GM12878 (cell line): Measurements from ENCODE around the gene ADAM19. TPM values are rescaled to one million over a fixed set of nuclear protein-coding genes. Genes with fewer than 3 reads are reported as not detected.

ENCODE experiments used
- ATAC-seq: fragments of 200-7000 bp; cut with Tn5 transposase; 3 replicates; pipeline ENCODE4 v1.9.1; 2020; ENCODE audit warnings: mild to moderate bottlenecking, moderate library complexity
- BruUV-seq: library from RNA; stranded (reverse); fragments of 400-500 nt; replicated peaks from 2 replicates; lab custom pipeline; 2021; lab: Mats Ljungman, UMichigan
- CTCF ChIA-PET: fragments of 300-600 bp; sonication (Branson Sonifier 250); formaldehyde crosslinking; extraction: SDS; loops from one replicate; lab custom pipeline; 2021; ENCODE audit warnings: inconsistent platforms; lab: Yijun Ruan, JAX
- POLR2A ChIA-PET: fragments of 350-600 bp; formaldehyde crosslinking; extraction: SDS; loops from one replicate; lab custom pipeline; 2021; ENCODE audit warnings: inconsistent platforms; lab: Charles Lee
- RAD21 ChIA-PET: fragments of 300-600 bp; sonication (Branson Sonifier 250); formaldehyde crosslinking; loops from one replicate; lab custom pipeline; 2023; ENCODE audit warnings: antibody characterized with exemption; ENCODE audit not compliant: unreplicated experiment; lab: Charles Lee
- SMC1A ChIA-PET: fragments of 300-600 bp; sonication (Branson Sonifier 250); formaldehyde crosslinking; loops from one replicate; lab custom pipeline; 2023; ENCODE audit not compliant: unreplicated experiment, uncharacterized antibody; lab: Charles Lee
- DNase-seq: peaks from one replicate; pipeline ENCODE4 v3.0.0-alpha.2; 2011; ENCODE audit warnings: low read depth, low spot score
- FAIRE-seq: peaks from 3 replicates; lab custom pipeline; 2011; peaks lifted over from hg19 to GRCh38; lab: Jason Lieb, UNC
- H2AFZ ChIP-seq: 2 replicates; pipeline ENCODE4 v1.6.0; 2011; ENCODE audit warnings: low read depth, low read length, control low read depth; ENCODE audit not compliant: control insufficient read depth
- H3K27ac ChIP-seq: 2 replicates; pipeline ENCODE4 v1.5.1; 2011; ENCODE audit warnings: control low read depth; ENCODE audit not compliant: control insufficient read depth, insufficient read depth
- H3K27me3 ChIP-seq, 2 experiments: replicated peaks in 1 of 2; 2 replicates each; pipeline versions ENCODE4 v1.6.0 to v1.6.1; 2011; ENCODE audit warnings: low read length in 1 of 2; ENCODE audit not compliant: control insufficient read depth in 2 of 2, insufficient read depth in 2 of 2
- H3K36me3 ChIP-seq, 2 experiments: 2 replicates each; pipeline ENCODE4 v1.5.1; 2011; ENCODE audit warnings: low read length in 1 of 2; ENCODE audit not compliant: control insufficient read depth in 2 of 2, insufficient read depth in 2 of 2
- H3K4me1 ChIP-seq: 2 replicates; pipeline ENCODE4 v1.6.1; 2011; ENCODE audit warnings: mild to moderate bottlenecking, low read length, moderate library complexity, mixed read lengths; ENCODE audit not compliant: control insufficient read depth, insufficient read depth
- H3K4me2 ChIP-seq: 2 replicates; pipeline ENCODE4 v1.6.0; 2011; ENCODE audit warnings: control low read depth; ENCODE audit not compliant: control insufficient read depth, insufficient read depth
- H3K4me3 ChIP-seq: fragments of 200-600 bp; sonication (generic); 2 replicates; pipeline ENCODE4 v1.5.1; 2016
- H3K79me2 ChIP-seq: 2 replicates; pipeline ENCODE4 v1.6.0; 2011; ENCODE audit warnings: low read length; ENCODE audit not compliant: control insufficient read depth, insufficient read depth
- H3K9ac ChIP-seq: 2 replicates; pipeline ENCODE4 v1.8.0; 2011; ENCODE audit warnings: low read length, control low read depth, mixed read lengths; ENCODE audit not compliant: control insufficient read depth, insufficient read depth
- H3K9me3 ChIP-seq: replicated peaks from 3 replicates; pipeline ENCODE4 v1.5.1; 2011; ENCODE audit warnings: mild to moderate bottlenecking, low read length; ENCODE audit not compliant: control insufficient read depth, insufficient read depth
- H4K20me1 ChIP-seq: 2 replicates; pipeline ENCODE4 v1.6.0; 2011; ENCODE audit not compliant: control insufficient read depth, insufficient read depth
- ATF2 ChIP-seq: IDR thresholded peaks from 2 replicates; pipeline ENCODE4 v1.6.1; 2012; ENCODE audit warnings: low read length, inconsistent platforms
- BMI1 ChIP-seq: fragments of 450-650 bp; IDR thresholded peaks from 2 replicates; pipeline ENCODE4 v1.6.1; 2016; ENCODE audit warnings: mild to moderate bottlenecking, moderate library complexity, borderline replicate concordance
- CEBPB ChIP-seq, 2 experiments: fragments of 150-350 bp in 1 of 2; IDR thresholded peaks; 2 replicates each; pipeline ENCODE4 v1.6.1; 2012 to 2014; ENCODE audit warnings: low read depth in 2 of 2, low read length in 2 of 2, borderline replicate concordance in 1 of 2, inconsistent platforms in 1 of 2
- CEBPZ ChIP-seq: fragments of 150-350 bp; IDR thresholded peaks from 2 replicates; pipeline ENCODE4 v1.6.1; 2016; ENCODE audit warnings: low read depth, low read length
- DPF2 ChIP-seq: fragments of 450-650 bp; IDR thresholded peaks from 2 replicates; pipeline ENCODE4 v1.6.1; 2017; ENCODE audit warnings: mild to moderate bottlenecking
- GABPA ChIP-seq: IDR thresholded peaks from 2 replicates; pipeline ENCODE4 v1.6.1; 2014; ENCODE audit warnings: antibody characterized with exemption, low read depth, mild to moderate bottlenecking, inconsistent platforms
- IRF4 ChIP-seq: IDR thresholded peaks from 2 replicates; pipeline ENCODE4 v1.6.1; 2011; ENCODE audit warnings: low read depth, low read length
- LARP7 ChIP-seq: fragments of 450-650 bp; IDR thresholded peaks from 2 replicates; pipeline ENCODE4 v1.6.1; 2017; ENCODE audit warnings: mild to moderate bottlenecking
- POU2F2 ChIP-seq: IDR thresholded peaks from 3 replicates; pipeline ENCODE4 v1.6.1; 2011; ENCODE audit warnings: low read depth, mild to moderate bottlenecking, low read length, borderline replicate concordance
- RAD51 ChIP-seq: fragments of 450-650 bp; IDR thresholded peaks from 2 replicates; pipeline ENCODE4 v1.6.1; 2016; ENCODE audit warnings: moderate library complexity, mild to moderate bottlenecking, inconsistent platforms
- SPI1 ChIP-seq: IDR thresholded peaks from 2 replicates; pipeline ENCODE4 v1.6.1; 2011; ENCODE audit warnings: low read depth, mild to moderate bottlenecking, low read length, moderate library complexity, borderline replicate concordance; ENCODE audit not compliant: insufficient read depth
- SREBF2 ChIP-seq: IDR thresholded peaks from 2 replicates; pipeline ENCODE4 v1.6.1; 2012; ENCODE audit warnings: mild to moderate bottlenecking, low read length
- STAT3 ChIP-seq: IDR thresholded peaks from 2 replicates; pipeline ENCODE4 v1.6.1; 2011; ENCODE audit warnings: low read depth, low read length, improper control_type of control experiment
- TAF1 ChIP-seq: IDR thresholded peaks from 2 replicates; pipeline ENCODE4 v1.6.1; 2011; ENCODE audit warnings: mild to moderate bottlenecking, low read depth, low read length, borderline replicate concordance
- TARDBP ChIP-seq: IDR thresholded peaks from 2 replicates; pipeline ENCODE4 v1.6.1; 2016; ENCODE audit warnings: borderline replicate concordance
- ZBTB40 ChIP-seq: fragments of 450-650 bp; IDR thresholded peaks from 2 replicates; pipeline ENCODE4 v1.6.1; 2016; ENCODE audit warnings: mild to moderate bottlenecking, moderate library complexity, borderline replicate concordance
- ZNF274 ChIP-seq: IDR thresholded peaks from one replicate; pipeline ENCODE4 v1.8.0; 2011; ENCODE audit not compliant: insufficient read length, insufficient read depth
- WGBS: methylation state at CpG from one replicate; pipeline ENCODE4 v1.1.6; 2016; ENCODE audit warnings: low lambda C conversion rate; ENCODE audit not compliant: insufficient replicate concordance, insufficient coverage; ENCODE audit errors: missing lambda C conversion rate; 5-methylcytosine and 5-hydroxymethylcytosine counted together
- in situ Hi-C: fragments of 300-500 bp; cut with MboI; formaldehyde crosslinking; loops from 9 replicates; pipeline ENCODE4 v1.14.3; 2018; ENCODE audit warnings: mixed read lengths
- intact Hi-C: fragments of 100-400 bp; cut with micrococcal nuclease; formaldehyde crosslinking; loops from one replicate; pipeline ENCODE4 v1.14.2; 2022; ENCODE audit not compliant: unreplicated experiment
- polyA plus RNA-seq, 11 experiments: library from polyadenylated mRNA; depleted of rRNA in 4 of 11; unstranded in 6 of 11; stranded (reverse) in 5 of 11; fragments of >200 nt; fragmentation: Nextera tagmentation in 4 of 11; fragmentation: Illumina TruSeq in 1 of 11; extraction: Ambion mirVana in 4 of 11; extraction: Trizol in 1 of 11; gene quantifications; 1 replicate in 1 of 11; 2 replicates in 10 of 11; pipeline versions ENCODE4 v1.2.1 to v1.2.3, GENCODE V29; 2011 to 2016; ENCODE audit warnings: inconsistent platforms in 2 of 11, missing spikeins in 2 of 11, low read depth in 1 of 11
- total RNA-seq, 4 experiments: library from RNA; depleted of rRNA in 3 of 4; stranded (reverse); fragments of >200 nt in 3 of 4; fragmentation: Illumina TruSeq in 1 of 4; extraction: Trizol in 1 of 4; gene quantifications; 2 replicates each; pipeline versions ENCODE4 v1.2.1 to v1.2.3, GENCODE V29; 2013 to 2021

ADAM19 gene
- total and polyA plus RNA-seq, 10 of the 15 experiments (the other 5 are each of a cell fraction or from before 2014, with no cell fraction given): 16.0 to 92.8 (median 44.7) TPM

- H3K4me1 ChIP-seq: peaks cover 7% of the 10 kb centered on the region
- peaks cover 14 to 16% of the 10 kb centered on the region in 2 experiments; a peak in 3 of 4 replicates for H3K36me3 ChIP-seq
- no TSS peak for BruUV-seq
- no peak overlapping the region for H3K4me3 ChIP-seq
- DNase-seq (no peak), ATAC-seq (no peak), FAIRE-seq (no peak)
- H2AFZ ChIP-seq: no peak overlapping the region
- CTCF ChIA-PET: no interaction called here
- intact Hi-C loops (no loop called here), in situ Hi-C loops (no loop called here)
- no peak overlapping the region for H3K9ac ChIP-seq
- TF ChIP-seq BMI1 (no peak), SPI1 (no peak), TAF1 (no peak), IRF4 (no peak), LARP7 (no peak), ZNF274 (no peak), ATF2 (no peak), ZBTB40 (no peak), CEBPB (IDR thresholded peaks at IDR 0.05; ENCODE audit: borderline replicate concordance in 1 of 2, low read depth in 2 of 2, low read length in 2 of 2) (no peak), POU2F2 (no peak), RAD51 (no peak), SREBF2 (no peak), GABPA (no peak), TARDBP (no peak), STAT3 (no peak), DPF2 (no peak), CEBPZ (no peak)
- no peaks in the 10 kb centered on the region for H3K27me3 ChIP-seq
- H3K27ac ChIP-seq: no peak overlapping the region
- no peaks in the 10 kb centered on the region for H3K9me3 ChIP-seq
- POLR2A ChIA-PET: no interaction called here
- no peaks in the 10 kb centered on the region for H4K20me1 ChIP-seq
- 79% methylated on average over 13 of the region's 13 CpGs for WGBS
- SMC1A ChIA-PET: no interaction called here
- H3K79me2 ChIP-seq: no peaks in the 10 kb centered on the region
- no peak overlapping the region for H3K4me2 ChIP-seq
- RAD21 ChIA-PET: interaction anchor here (0.6 to 0.8 kb wide), 2 partner anchors 62 to 292 kb away, joined by 3 read pairs; no protein-coding TSS in a partner anchor
These were observed 45.2 kb downstream of the ADAM19 start for GRCh38 chr5:157530226-157530972.
